ENCODE results near the gene PNPLA4. TPM values are rescaled to one million over a fixed set of nuclear protein-coding genes. Genes with fewer than 3 reads are reported as not detected.

Gene PNPLA4
- total RNA-seq, 1 experiment from 2014 or later, result 15.5 TPM

GRCh38 chrX:7960246-7960645 is 33.0 kb upstream of the PNPLA4 start:
- POLR2A ChIA-PET, result no interaction called here

More at GRCh38 chrX:7960246-7960645, 33.0 kb upstream of the PNPLA4 start:
- ATAC-seq (no peak), DNase-seq (ENCODE audit: low read depth, low spot score) (no peak)
- Histone ChIP-seq H4K20me1 (ENCODE audit: insufficient read depth) (no peaks in the 10 kb centered on the region), H3K4me2 (ENCODE audit: low read length) (no peak overlapping the region), H3K9me3 (ENCODE audit: control insufficient read depth in 1 of 2, insufficient read depth in 1 of 2, low read depth in 1 of 2, low read length in 2 of 2) (no peaks in the 10 kb centered on the region), H3K36me3 (ENCODE audit: control insufficient read depth in 1 of 2, insufficient read depth in 2 of 2, low read length in 2 of 2) (no peaks in the 10 kb centered on the region), H3K4me3 (replicated peaks in 1 of 2; ENCODE audit: low read depth in 1 of 2, low read length in 2 of 2) (no peak overlapping the region), H3K4me1 (ENCODE audit: control insufficient read depth in 1 of 2, insufficient read depth in 2 of 2, low read length in 2 of 2) (no peaks in the 10 kb centered on the region), H3K9me2 (ENCODE audit: insufficient read depth) (no peaks in the 10 kb centered on the region), H3K27me3 (ENCODE audit: insufficient read depth, low read length) (no peaks in the 10 kb centered on the region), H3K27ac (ENCODE audit: low read depth, low read length) (no peak overlapping the region), H3K79me2 (ENCODE audit: insufficient read depth, low read length) (no peaks in the 10 kb centered on the region), H2AFZ (ENCODE audit: low read depth, low read length, poor library complexity, severe bottlenecking) (no peak overlapping the region), H3K9ac (ENCODE audit: low read length) (no peak overlapping the region)
- CTCF ChIA-PET, result no interaction called here
- RAD21 ChIA-PET (ENCODE audit: low non-redundant PET in 1 of 2, low total read pairs in 2 of 2, uncharacterized antibody in 2 of 2, unreplicated experiment in 2 of 2), result no interaction called here
- no TSS peak for BruUV-seq (replicated peaks)
- intact Hi-C loops (cut with micrococcal nuclease), result no loop called here
- TF ChIP-seq JUND (IDR thresholded peaks at IDR 0.05) (no peak), CBX3 (IDR thresholded peaks at IDR 0.05; ENCODE audit: low read depth) (no peak), CTCF (IDR thresholded peaks at IDR 0.05 in 2 of 3, conservative IDR thresholded peaks at IDR 0.05 in 1 of 3; ENCODE audit: borderline replicate concordance in 1 of 3, insufficient read depth in 1 of 3, low read depth in 2 of 3, low read length in 2 of 3) (no peak), ZFX (IDR thresholded peaks at IDR 0.05) (no peak), CEBPB (IDR thresholded peaks at IDR 0.05; ENCODE audit: low read depth) (no peak), EZH2phosphoT487 (IDR thresholded peaks at IDR 0.05; ENCODE audit: borderline replicate concordance) (no peak), SIN3A (IDR thresholded peaks at IDR 0.05; ENCODE audit: low read depth) (no peak), FOSL1 (IDR thresholded peaks at IDR 0.05; ENCODE audit: low read depth) (no peak), ZBTB33 (IDR thresholded peaks at IDR 0.05; ENCODE audit: extremely low read depth, insufficient replicate concordance, low read length) (no peak), SP1 (IDR thresholded peaks at IDR 0.05; ENCODE audit: low read depth) (no peak), ZNF274 (IDR thresholded peaks at IDR 0.05; ENCODE audit: low read depth, low read length) (no peak), EZH2 (IDR thresholded peaks at IDR 0.05) (no peak), POLR2AphosphoS5 (IDR thresholded peaks at IDR 0.05; ENCODE audit: low read depth, low read length) (no peak), ATF3 (IDR thresholded peaks at IDR 0.05) (no peak), SRF (IDR thresholded peaks at IDR 0.05; ENCODE audit: low read depth) (no peak), POLR2A (IDR thresholded peaks at IDR 0.05; ENCODE audit: borderline replicate concordance, extremely low read depth, insufficient read depth, insufficient read length) (no peak), ELF1 (IDR thresholded peaks at IDR 0.05; ENCODE audit: borderline replicate concordance, low read depth) (no peak), EGR1 (IDR thresholded peaks at IDR 0.05; ENCODE audit: low read depth) (no peak), MAX (IDR thresholded peaks at IDR 0.05) (no peak)

All from HCT116 (cell line).